GM18505 (cell line): ENCODE data around the gene PHKA2.
"Not testable (repeated sequence)": the region's sequence is repeated elsewhere in the genome, so short reads cannot be mapped to it uniquely, and the experiment has no call there.

Experiments
- ATAC-seq: cut with Tn5 transposase; IDR thresholded peaks from one replicate; pipeline ENCODE4 v1.9.1; 2021; ENCODE audit not compliant: unreplicated experiment
- POLR2A ChIP-seq: IDR thresholded peaks from 4 replicates; pipeline ENCODE4 v1.6.1; 2011; ENCODE audit warnings: borderline replicate concordance; ENCODE audit not compliant: insufficient read depth, insufficient read length; ENCODE audit errors: extremely low read depth

The PHKA2 gene

GRCh38 chrX:18994713-18995112 is 10.8 kb upstream of the PHKA2 start:
- no peak for ATAC-seq

DNA sequence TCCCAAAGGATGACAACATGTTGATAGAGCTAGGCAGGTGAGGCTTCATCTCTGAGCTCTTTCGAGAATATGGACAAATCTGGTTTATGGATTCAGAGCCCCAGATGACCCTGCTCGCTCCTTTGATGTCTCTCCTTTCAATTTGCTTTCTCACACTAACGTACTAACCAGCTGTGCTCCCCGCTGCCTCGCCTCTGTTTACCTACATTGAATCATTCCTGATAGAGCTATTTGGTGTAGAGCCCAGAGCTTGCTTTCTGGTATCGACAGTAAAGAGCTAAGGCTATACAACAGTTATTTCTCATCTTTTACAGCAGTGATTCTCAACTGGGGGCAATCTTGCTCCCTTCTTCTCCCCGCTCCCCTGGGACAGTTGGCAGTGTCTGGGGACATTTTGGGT is 8.9 kb upstream of the PHKA2 start:
- TF ChIP-seq POLR2A, result no peak
- ATAC-seq, result no peak

More at GRCh38 chrX:18994713-18995112, 10.8 kb upstream of the PHKA2 start:
- no peak for TF ChIP-seq POLR2A

GRCh38 chrX:18985186-18985435 is 1.2 kb upstream of the PHKA2 start:
- no peak for TF ChIP-seq POLR2A
- ATAC-seq, result no peak

GRCh38 chrX:18984381-18985185 is 669 bp upstream of the PHKA2 start:
- ATAC-seq, result peak; percentile 87
- peak; percentile 80 for TF ChIP-seq POLR2A

DNA sequence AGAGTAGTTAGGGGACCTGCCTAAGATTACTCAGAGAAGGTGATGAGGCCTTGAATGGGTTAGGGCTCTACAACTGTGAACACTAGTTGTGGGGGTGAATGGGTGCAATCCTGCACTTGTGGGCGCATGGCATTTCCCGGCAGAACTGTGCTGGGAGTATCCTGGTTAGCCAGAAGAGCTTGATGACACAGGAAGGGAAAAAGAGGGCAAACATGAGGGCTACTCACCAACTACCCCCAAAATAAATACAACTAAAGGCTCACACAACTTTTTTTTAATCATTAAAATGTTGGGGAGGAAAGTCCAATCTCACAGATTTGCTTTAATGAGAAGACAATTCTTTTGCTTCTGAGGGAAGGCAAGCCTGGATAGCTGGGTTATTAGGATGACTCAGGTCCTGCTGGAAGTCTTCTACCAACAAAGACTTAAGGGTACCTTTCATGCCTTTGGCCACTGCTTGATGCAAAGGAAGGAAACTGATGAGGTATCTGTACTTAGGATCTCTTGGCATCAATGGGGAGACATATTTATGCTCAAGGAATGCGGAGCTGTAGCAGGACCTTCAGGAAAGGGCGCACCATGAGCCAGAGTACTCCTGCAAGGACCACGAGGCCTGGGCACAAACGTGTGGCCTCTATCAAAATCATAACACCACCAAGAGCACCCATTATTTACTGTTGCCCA is 2.6 kb downstream of the PHKA2 start:
- no peak for ATAC-seq
- TF ChIP-seq POLR2A, result no peak

DNA sequence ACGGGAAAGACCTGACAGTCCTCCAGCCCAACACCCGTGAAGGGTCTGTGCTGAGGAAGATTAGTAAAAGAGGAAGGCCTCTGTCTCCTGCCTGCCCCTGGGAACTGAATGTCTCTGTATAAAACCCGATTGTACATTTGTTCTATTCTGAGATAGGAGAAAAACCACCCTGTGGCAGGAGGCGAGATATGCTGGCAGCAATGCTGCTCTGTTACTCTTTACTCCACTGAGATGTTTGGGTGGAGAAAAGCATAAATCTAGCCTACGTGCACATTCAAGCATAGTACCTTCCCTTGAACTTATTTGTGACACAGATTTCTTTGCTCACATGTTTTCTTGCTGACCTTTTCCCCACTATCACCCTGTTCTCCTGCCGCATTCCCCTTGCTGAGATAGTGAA is 3.7 kb downstream of the PHKA2 start:
- not testable (repeated sequence) for ATAC-seq

GRCh38 chrX:18974993-18975392 is 8.9 kb downstream of the PHKA2 start:
- TF ChIP-seq POLR2A, result no peak
- ATAC-seq, result no peak

DNA sequence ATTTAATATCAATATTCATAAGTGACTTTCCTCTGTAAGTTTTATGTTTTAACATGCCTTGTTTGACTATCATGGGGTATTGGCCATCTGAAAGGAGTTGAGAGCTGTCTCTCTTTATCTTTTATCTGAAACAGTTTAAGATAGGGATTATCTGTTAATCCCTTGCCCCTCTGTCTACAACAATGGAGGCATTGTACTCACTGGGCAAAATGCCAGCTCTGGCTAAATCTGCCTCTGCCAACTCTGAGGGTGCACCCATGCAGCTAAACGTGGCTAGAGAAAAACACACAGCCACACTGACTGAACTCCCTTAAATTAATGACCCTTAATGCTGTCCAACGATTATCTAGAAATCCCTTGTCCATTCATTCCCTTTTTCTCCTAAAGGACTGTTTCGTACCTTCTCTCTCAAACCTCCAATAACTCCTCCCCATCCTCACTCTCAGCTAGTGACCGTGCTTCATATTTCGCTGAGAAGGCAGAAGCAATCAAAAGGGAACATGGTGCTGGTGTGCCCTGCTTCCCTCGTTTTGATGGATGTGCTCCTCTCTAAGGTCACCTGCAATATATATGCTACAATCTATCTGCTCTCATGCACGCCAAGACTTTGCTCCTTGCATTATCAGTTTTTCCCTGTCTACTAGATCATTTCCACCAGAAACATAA is 10.3 kb downstream of the PHKA2 start:
- no peak for TF ChIP-seq POLR2A
- no peak for ATAC-seq

DNA sequence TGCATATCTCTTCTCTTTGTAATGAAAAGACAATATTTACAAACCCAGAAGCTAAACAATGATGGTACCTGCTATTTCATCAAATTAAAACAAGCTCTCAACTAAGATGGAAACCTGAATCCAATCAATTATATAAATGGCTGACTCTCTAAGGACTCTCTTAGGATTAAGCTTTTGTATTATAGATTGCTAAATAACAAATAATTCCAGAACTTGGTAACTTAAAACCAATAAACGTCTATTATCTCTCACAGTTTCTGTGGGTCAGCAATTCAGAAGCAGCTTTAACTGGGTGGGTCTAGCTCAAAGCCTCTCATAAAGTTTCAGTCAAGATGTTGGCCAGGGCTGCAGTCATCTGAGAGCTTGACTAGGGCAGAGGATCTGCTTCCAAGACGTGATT is 12.4 kb downstream of the PHKA2 start:
- TF ChIP-seq POLR2A, result no peak
- ATAC-seq, result no peak

GRCh38 chrX:18970465-18970864 is 13.4 kb downstream of the PHKA2 start:
- ATAC-seq, result no peak
- TF ChIP-seq POLR2A, result no peak

DNA sequence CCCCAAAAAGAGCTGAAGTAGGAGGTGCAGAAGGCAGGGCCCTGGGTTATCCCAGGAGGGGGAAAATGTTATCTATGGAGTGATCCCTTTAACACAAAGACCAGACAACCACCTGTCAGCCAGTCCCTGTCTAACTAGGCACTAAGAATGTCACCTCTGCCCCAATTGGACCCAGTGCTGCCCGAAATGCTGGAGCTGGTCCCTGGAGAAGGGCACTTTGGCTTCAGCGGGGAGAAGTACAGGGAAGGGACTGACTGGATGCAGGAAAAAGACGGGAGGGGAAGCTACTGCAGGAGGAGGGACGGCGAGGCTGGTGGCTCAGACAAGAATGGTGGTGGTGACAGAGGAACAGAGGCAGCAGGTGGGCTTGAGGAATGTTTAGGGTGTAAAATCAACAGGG is 17.3 kb downstream of the PHKA2 start:
- TF ChIP-seq POLR2A, result no peak
- no peak for ATAC-seq

- no peak for ATAC-seq
- TF ChIP-seq POLR2A, result no peak
These were observed 19.0 kb downstream of the PHKA2 start for GRCh38 chrX:18964901-18965300.

- no peak for ATAC-seq
- TF ChIP-seq POLR2A, result no peak
These were observed 19.9 kb downstream of the PHKA2 start for GRCh38 chrX:18964026-18964425.

DNA sequence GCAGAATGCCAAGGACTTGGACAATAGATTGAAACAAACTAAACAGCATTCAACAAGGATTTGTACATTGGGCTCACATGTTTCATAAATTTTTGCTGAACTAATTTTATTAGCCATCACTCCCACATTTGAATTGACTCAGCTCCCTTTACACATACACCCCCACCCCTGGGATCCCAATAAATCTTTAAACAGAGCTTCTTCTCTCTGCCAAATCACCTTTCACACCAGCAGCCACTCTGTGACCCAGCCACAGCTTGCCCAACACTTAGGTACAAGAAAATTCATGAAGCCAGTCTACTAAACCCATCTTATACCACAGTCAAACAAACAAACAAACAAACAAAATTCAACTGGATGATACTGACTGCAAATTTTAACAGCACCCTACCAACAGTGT is 21.6 kb downstream of the PHKA2 start:
- TF ChIP-seq POLR2A, result no peak
- no peak for ATAC-seq

- no peak for ATAC-seq
- TF ChIP-seq POLR2A, result no peak
These were observed 22.2 kb downstream of the PHKA2 start for GRCh38 chrX:18961686-18962085.
